Cerebellar cortex (tissue), 1 donor: Measurements from ENCODE around the gene C11orf71.

Experiments used
- DNase-seq: peaks from one replicate; pipeline ENCODE4 v3.0.0-alpha.2; 2015; ENCODE audit warnings: low spot score

The C11orf71 gene

DNA sequence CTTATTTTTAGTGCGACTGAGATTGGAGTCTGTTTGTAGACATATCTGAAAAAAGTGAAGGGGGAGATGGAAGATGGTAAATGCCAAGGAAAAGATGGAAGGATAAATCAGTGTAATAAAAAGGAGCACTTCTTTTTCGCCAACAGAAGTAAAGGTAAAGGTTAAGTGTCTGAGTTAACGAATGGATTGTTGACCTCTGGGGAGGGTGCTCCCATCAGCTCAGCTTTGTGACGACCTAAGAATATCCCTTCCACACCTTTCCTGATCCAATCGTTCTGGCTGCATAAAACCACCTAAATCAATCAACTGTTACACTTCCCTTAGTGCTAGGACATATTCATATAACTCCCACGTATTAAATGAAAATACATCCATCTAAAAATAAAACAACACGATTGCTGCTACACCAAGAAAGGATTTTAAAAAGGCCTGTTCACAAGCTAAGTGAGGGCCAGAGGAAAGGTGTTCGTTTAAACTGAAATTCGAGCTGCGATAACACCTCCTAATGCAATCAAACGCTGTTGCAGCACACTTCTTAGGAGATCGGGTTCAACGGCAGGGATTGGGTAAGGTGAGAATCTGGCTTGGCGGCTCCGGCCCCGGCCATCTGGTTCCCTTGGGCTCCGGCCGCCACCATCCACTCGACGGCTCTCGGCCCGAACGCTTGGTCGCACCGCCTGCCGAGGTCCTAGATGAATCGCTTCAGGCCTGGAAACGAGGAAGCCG is 658 bp downstream of the C11orf71 start:
- DNase-seq, result peak; percentile 71

DNA sequence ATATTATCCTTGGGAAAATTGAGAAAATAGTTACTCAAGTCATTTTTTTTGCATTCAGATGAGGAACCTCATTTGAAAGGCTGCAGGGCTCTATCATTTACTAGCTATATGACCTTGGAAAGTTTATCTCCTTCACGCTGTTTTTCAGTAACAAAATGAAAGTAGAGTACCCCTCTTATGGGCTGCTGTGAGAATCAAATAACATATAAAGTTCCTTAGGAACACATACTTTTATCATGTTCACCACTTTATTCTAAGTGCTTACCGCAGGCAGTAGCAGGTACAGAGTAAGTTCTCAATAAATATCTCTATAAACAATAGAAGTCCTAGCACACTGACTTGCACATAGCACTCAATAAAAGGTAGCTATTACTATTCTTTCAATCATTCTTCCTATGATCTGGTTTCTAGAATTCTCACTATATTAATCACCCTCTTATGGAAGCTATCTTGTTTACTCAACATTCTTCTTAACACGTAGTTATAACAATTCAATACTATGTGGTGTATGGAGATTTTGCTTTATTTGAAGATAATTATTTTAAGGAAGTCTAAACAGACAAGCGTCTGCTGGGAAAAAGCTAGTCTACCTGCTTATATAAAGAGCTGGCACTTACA is 1.9 kb downstream of the C11orf71 start:
- no peak for DNase-seq

GRCh38 chr11:114397349-114397982 is 2.8 kb downstream of the C11orf71 start:
- no peak for DNase-seq

GRCh38 chr11:114396916-114397315 is 3.4 kb downstream of the C11orf71 start:
- DNase-seq, result no peak

DNA sequence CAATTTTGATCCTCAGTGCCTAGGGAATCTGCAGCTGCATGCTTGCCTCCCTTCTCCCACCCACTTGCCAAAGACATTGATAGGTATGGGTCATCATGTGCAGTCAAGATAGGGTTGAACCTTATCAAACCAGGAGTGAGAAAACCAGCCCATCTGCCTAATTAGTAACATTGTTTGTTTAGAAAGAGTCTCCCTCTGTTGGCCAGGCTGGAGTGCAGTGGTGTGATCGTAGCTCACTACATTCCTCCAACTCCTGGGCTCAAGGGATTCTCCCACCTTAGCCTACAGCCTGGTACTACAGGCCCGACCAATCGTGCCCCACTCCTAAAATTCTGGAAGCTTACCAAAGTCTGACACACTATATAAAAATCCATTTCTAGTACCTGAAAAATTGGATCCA is 4.6 kb downstream of the C11orf71 start:
- DNase-seq, result no peak

GRCh38 chr11:114392735-114393667 is 7.3 kb downstream of the C11orf71 start:
- no peak for DNase-seq

GRCh38 chr11:114386545-114386944 is 13.8 kb downstream of the C11orf71 start:
- no peak for DNase-seq

- no peak for DNase-seq
Measured at GRCh38 chr11:114386131-114386530, 14.2 kb downstream of the C11orf71 start.

GRCh38 chr11:114384487-114384886 is 15.8 kb downstream of the C11orf71 start:
- DNase-seq, result no peak

DNA sequence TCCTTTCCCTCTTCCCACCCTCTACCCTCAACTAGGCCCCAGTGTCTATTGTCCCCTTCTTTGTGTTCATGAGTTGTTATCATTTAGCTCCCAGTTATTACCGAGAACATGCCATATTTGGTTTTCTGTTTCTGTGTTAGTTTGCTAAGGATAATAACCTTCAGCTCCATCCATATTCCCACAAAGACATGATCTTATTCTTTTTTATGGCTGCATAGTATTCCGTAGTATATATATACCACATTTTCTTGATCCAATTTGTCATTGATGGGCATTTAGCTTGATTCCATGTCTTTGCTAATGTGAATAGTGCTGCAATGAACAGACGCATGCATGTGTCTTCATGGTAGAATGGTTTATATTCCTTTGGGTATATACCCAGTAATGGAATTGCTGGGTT is 17.8 kb downstream of the C11orf71 start:
- DNase-seq, result no peak

GRCh38 chr11:114379394-114380069 is 20.8 kb downstream of the C11orf71 start:
- no peak for DNase-seq

DNA sequence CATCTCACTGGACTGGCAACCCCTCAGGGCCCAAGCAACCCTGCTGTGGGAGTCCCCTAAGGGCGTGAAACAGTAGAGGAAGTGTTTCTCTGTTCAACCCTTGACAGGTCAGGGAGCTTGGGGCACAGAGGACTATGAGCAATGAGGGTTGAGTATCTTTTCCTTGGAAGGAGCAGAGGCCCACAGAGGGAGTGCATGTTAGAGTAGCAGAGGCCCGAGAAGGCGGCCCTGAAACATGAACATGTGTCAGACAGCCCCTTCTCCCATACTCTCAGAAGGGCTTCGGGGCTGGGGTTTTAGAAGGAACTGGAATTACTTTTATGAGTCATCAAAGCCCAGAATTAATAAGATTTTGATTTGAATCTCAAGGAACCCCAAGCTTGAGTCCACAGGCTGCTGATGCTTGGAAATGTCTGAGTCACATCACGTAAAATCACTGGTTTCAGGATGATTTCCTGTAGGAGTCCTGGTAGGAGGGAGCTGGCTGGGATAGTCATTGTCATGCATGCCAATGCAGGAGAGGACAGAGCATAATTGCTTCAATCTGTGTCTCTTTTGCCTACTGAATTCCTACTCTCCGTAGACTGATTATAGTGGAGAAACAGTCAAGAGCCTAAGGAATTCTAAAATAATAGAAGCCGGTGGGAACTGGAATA is 22.6 kb downstream of the C11orf71 start:
- DNase-seq, result no peak

DNA sequence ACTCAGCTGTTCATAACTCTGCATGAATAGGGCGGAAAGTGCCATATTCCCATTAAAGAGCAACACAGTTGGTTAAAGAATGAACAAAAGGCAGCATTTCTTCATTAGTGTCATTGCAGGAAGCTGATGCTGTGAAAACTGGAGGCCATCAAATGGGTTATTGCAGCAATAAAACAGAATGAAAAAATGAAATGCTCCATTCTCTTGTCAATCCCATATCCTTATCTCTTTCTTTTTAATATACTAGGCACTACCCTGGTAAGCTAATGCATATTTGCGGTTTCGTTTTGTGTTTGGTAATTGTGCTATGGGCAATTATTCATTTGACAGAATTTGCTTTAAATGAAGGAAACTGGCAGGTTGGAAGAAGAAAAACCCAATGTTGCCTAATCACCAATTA is 25.3 kb downstream of the C11orf71 start:
- DNase-seq, result no peak

DNA sequence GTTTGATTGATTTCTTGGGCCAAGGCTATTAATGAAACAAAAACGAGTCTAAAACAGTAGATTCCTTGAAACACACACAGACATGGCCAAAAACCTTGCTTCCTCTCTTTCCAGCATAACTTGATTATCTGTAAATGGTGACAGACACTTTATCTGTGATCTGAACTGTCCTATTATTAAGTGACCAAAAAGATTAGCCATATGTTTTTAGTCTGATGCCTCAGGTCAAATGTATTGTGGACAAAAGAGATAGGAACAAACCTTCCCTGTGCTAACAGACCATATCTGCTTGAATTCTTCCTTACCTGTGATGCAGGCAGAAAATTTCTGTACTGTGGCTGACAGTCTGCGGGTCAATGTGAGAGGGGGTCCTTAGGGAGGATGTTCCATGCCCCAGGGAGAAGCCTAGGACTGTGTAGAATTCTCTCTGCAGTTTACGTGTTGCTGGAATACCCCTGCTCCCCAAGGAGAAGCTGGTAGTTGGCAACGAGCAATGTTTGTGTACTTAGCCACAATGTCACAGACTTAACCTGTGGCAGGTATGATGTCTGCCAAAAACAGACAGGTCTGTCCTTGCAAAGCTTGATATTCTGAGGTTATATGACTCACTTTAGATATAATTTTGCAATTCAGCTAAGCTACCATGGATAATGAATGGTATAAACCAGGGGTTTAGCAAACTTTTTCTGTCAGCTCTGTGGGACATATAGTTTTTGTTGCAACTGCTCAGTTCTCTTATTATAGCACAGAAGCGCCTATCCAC is 31.2 kb downstream of the C11orf71 start:
- DNase-seq, result no peak

DNA sequence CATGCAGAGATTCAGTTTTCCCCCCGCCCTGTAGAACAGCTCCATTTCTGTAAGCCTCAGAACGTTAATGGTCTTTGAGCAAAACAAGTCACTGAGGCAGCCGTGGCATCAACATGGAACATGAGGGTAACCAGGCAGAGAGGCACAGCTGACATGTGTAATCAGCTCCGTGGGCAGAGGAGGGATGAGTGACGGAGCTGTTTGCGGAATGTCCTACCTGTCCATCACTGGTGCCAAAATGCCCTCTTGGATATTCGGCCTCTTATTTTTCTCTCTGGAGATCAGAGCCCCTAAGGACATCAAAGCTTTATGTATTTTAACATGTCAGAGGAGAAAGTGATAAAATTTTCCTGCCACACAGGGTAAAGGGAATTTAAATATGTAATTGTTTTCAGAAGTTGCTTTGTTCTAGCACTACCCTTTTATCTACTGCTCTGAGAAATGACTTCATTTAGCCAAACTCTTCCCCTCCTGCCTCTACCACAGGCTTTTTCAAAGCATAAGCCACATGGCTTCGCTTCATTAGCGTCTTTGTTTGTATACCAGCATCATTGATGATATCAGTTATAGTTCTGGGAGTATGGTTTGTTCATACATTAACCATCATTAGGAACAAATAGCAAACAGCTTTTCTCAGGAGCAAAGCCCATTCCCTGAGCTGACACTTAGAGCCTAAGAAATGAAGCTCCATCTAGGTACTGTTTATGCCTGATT is 32.9 kb downstream of the C11orf71 start:
- DNase-seq, result no peak

DNA sequence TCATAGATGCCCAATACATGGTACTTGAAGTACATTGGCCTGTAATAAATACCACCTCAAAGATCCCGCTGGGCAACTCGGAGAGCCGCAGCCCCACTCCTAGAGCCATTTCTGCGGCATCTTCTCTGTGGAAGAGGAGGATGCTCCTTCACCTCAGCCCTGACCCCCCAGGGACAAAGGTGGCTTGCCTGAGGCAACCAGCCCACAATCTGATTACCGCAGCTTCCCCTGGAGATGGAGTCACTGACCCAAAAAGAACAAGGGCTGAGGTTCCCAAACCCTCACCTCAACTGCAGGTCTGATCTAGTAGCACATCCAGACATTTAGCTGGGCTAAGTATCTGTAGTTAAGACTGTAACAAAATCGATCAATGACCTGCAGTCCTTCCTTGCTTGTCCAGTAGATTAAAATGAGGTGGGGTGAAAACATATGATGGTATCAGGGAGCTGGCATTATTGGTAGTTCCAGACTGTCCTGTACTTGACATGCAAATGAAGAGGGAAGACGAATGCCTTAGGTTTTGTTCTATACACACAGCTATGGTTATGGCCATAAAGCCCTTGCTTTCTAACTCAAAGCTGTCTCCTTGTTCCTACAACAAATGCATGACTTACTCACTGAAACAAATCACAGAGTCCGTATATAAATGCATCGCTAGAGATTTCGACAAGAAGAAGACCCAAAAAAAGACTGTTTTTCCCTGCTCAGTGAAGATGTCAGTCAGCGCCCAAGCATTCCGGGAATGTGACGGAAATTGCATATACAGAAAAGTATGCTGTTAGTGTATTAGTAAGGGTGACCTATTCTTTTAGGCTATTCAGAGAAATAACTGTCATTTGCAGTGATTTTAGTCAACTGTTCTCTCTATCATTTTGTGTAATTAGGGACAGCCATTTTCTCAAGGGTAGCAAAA is 33.7 kb downstream of the C11orf71 start:
- no peak for DNase-seq

GRCh38 chr11:114362958-114363357 is 37.4 kb downstream of the C11orf71 start:
- no peak for DNase-seq

DNA sequence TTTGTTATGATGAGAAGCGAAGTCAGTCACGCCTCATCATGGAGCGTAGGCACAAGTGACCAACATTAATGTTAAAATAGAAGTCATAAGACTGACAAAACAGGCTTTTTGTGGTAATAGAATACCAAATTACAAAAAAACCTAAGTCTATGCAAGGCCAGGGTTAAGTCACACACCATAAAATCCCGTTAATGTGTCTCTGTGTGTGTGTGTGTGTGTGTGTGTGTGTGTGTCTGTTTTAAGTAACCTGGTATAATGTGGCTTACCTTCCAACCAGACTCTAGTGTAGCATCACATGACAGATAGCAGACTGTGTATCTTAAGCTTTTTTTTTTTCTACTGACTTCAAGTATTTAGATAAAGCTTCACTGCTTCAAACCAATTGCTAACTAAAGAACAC is 38.0 kb downstream of the C11orf71 start:
- DNase-seq, result no peak

- no peak for DNase-seq
Measured at GRCh38 chr11:114359342-114359741, 41.0 kb downstream of the C11orf71 start.
